ENCODE data around the gene SESN1. TPM values are rescaled to one million over a fixed set of nuclear protein-coding genes. Genes with fewer than 3 reads are reported as not detected.

The SESN1 gene
- total RNA-seq, 1 donor from 2014 or later, result 23.6 TPM

DNA sequence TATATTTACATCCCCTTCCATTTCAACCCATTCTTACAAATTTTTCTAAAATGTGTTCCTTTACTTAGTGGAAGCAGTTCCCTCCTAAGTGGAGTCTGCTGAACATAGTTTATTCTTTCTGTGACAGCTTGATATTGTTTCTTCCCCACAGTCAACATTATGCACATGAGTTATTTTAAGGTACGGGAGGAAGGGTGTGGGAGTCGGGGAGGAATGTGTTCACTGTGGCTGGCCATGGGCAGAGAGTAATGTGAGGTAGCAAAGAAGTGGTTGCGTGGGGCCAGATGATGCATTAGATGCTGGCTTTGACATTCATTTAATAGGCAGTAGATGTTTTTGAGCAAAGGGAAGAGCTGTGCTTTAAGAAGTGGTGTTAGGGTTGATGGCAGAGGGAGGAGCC lies 148.0 kb downstream of the SESN1 start:
- peak overlapping the region; percentile 51 for H3K27ac Mint-ChIP-seq (ENCODE audit: unreplicated experiment)
- no peak for DNase-seq (ENCODE audit: low spot score)
- H3K4me1 Mint-ChIP-seq (ENCODE audit: unreplicated experiment), result peaks cover 32% of the 10 kb centered on the region
- peaks cover 5% of the 10 kb centered on the region for H3K27me3 Mint-ChIP-seq (ENCODE audit: unreplicated experiment)
- TF ChIP-seq, protein P1, sequence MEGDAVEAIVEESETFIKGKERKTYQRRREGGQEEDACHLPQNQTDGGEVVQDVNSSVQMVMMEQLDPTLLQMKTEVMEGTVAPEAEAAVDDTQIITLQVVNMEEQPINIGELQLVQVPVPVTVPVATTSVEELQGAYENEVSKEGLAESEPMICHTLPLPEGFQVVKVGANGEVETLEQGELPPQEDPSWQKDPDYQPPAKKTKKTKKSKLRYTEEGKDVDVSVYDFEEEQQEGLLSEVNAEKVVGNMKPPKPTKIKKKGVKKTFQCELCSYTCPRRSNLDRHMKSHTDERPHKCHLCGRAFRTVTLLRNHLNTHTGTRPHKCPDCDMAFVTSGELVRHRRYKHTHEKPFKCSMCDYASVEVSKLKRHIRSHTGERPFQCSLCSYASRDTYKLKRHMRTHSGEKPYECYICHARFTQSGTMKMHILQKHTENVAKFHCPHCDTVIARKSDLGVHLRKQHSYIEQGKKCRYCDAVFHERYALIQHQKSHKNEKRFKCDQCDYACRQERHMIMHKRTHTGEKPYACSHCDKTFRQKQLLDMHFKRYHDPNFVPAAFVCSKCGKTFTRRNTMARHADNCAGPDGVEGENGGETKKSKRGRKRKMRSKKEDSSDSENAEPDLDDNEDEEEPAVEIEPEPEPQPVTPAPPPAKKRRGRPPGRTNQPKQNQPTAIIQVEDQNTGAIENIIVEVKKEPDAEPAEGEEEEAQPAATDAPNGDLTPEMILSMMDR (IDR thresholded peaks at IDR 0.05; ENCODE audit: unreplicated experiment), result no peak
- H3K36me3 Mint-ChIP-seq (ENCODE audit: low read depth, unreplicated experiment), result peaks cover 5% of the 10 kb centered on the region
- peak overlapping the region; percentile 35 for H3K4me3 Mint-ChIP-seq (ENCODE audit: unreplicated experiment)
- H3K9me3 Mint-ChIP-seq (ENCODE audit: unreplicated experiment), result peaks cover 4% of the 10 kb centered on the region

DNA sequence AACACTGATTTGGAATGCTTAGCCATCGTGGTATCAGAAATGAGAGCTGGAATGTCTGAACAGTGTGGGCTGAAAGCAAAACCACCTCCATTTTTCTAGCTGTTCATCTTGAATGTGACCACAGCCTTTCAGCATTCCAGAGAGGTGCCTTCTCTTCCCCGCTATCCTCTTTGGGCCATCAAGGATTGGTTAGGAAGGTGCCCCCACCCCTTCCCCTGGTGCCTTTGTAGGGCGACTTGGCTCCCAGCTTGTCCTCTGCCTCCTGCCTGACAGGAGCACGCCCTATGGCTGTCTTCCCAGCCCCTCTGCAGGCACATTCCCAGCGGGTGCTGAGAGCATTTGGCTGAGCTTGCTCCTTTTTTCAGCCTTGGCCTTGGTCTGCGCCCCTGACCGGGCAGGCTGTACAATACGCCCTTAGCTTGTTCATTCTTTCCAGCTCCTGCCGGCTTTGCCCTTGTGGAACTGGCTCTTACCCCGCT lies 148.9 kb downstream of the SESN1 start:
- Mint-ChIP-seq H3K4me1 (ENCODE audit: unreplicated experiment) (peaks cover 37% of the 10 kb centered on the region), H3K4me3 (ENCODE audit: unreplicated experiment) (no peak overlapping the region), H3K9me3 (ENCODE audit: unreplicated experiment) (peaks cover 4% of the 10 kb centered on the region), H3K36me3 (ENCODE audit: low read depth, unreplicated experiment) (peaks cover 5% of the 10 kb centered on the region), H3K27ac (ENCODE audit: unreplicated experiment) (no peak overlapping the region), H3K27me3 (ENCODE audit: unreplicated experiment) (peaks cover 7% of the 10 kb centered on the region)
- TF ChIP-seq, protein P1 (IDR thresholded peaks at IDR 0.05; ENCODE audit: unreplicated experiment), result no peak
- DNase-seq (ENCODE audit: low spot score), result no peak

DNA sequence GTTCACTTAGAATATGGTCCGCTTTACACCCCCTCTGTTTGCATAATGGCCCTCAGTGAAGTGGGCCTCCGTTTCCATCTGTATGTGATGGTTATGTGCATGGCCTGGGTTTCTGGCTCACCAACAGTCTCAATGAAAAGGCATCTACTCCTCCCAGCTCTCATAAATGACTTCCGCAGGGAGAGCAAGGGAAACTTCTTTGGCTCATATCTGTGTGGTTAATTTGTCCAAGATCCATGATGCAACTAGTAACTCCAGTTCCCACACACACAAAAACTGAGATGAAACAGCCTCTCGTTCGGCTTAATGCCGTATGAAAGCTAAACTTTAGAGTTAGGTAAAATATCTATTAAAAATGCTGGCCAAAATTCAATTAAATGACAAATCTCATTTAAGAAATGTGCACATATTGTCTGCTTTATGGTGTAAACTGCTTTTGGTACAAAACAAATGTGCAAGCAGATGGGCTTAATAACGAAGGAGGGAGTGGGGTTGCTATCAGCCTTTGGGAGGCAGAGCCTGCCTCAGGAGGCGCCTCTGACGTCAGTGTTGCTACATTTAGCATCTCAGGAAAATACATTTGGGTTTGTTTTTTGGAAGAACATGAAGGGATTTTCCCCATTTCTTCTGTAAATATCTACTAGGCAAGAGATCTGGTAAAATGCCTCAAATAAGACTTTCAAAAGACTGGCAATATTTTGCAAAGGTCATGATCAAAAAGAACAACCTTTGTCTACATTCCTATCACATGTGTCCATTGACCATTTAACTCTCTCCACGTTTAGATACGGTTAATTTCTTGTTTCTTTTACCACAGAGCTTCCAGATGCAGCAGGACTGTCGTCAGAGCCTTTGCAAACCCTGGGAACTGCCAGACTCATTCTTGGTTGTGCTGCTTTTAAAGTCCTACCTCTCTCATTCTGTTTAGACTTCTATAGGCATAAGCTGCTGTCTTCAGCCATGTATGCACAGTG lies 149.7 kb downstream of the SESN1 start:
- no peak overlapping the region for H3K4me3 Mint-ChIP-seq (ENCODE audit: unreplicated experiment)
- peaks cover 5% of the 10 kb centered on the region for H3K36me3 Mint-ChIP-seq (ENCODE audit: low read depth, unreplicated experiment)
- peaks cover 7% of the 10 kb centered on the region for H3K27me3 Mint-ChIP-seq (ENCODE audit: unreplicated experiment)
- TF ChIP-seq, protein P1 (IDR thresholded peaks at IDR 0.05; ENCODE audit: unreplicated experiment), result no peak
- no peak overlapping the region for H3K27ac Mint-ChIP-seq (ENCODE audit: unreplicated experiment)
- DNase-seq (ENCODE audit: low spot score), result no peak
- peaks cover 37% of the 10 kb centered on the region for H3K4me1 Mint-ChIP-seq (ENCODE audit: unreplicated experiment)
- peaks cover 4% of the 10 kb centered on the region for H3K9me3 Mint-ChIP-seq (ENCODE audit: unreplicated experiment)

DNA sequence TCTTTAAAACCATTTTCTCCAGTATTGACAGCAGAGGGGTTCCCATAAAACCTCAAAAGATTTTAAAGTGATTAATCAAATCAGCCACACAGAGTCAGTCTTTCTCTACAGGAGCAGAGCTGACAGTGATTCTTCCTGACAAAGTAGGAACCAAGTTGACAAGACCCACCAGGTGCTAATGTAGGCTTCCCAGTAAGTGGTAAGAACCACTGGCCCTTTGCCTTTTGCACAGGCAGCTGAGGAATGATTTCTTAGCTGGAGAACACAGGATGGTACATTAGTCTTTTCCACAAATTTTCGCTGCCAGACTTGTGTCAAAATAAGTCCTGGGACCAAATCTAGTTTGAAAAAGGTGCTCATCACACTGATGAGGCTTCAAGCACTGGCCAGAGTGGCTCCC lies 150.6 kb downstream of the SESN1 start:
- Mint-ChIP-seq H3K9me3 (ENCODE audit: unreplicated experiment) (peaks cover 4% of the 10 kb centered on the region), H3K4me1 (ENCODE audit: unreplicated experiment) (peaks cover 36% of the 10 kb centered on the region), H3K27ac (ENCODE audit: unreplicated experiment) (no peak overlapping the region), H3K27me3 (ENCODE audit: unreplicated experiment) (peaks cover 7% of the 10 kb centered on the region), H3K4me3 (ENCODE audit: unreplicated experiment) (no peak overlapping the region), H3K36me3 (ENCODE audit: low read depth, unreplicated experiment) (peaks cover 11% of the 10 kb centered on the region)
- TF ChIP-seq, protein P1 (IDR thresholded peaks at IDR 0.05; ENCODE audit: unreplicated experiment), result no peak
- no peak for DNase-seq (ENCODE audit: low spot score)

Measured in endothelial cell (in vitro differentiated cells).